Thyroid gland (tissue), 4 donors: Measurements from ENCODE around the gene FYN. TPM values are rescaled to one million over a fixed set of nuclear protein-coding genes. Genes with fewer than 3 reads are reported as not detected.
"Not testable (repeated sequence)": the region's sequence is repeated elsewhere in the genome, so short reads cannot be mapped to it uniquely, and the experiment has no call there.

Source experiments
- DNase-seq, 2 donors: peaks; one replicate each; pipeline ENCODE4 v3.0.0-alpha.2; 2019
- H3K27ac ChIP-seq, 3 donors: fragments of 200-600 bp; sonication (generic); 1 replicate in 2 of 3; 2 replicates in 1 of 3; pipeline ENCODE4 v1.5.1; 2016 to 2019; ENCODE audit warnings: mild to moderate bottlenecking in 1 of 3, moderate library complexity in 1 of 3
- H3K27me3 ChIP-seq: fragments of 200-600 bp; sonication (generic); one replicate; pipeline ENCODE4 v1.5.1; 2019
- H3K36me3 ChIP-seq, 2 donors: fragments of 200-600 bp; sonication (generic); one replicate each; pipeline ENCODE4 v1.5.1; 2016 to 2019
- H3K4me1 ChIP-seq, 2 donors: fragments of 200-600 bp; sonication (generic); one replicate each; pipeline ENCODE4 v1.5.1; 2017 to 2019
- H3K4me3 ChIP-seq, 3 donors: fragments of 200-600 bp; sonication (generic); replicated peaks in 1 of 3; 1 replicate in 2 of 3; 2 replicates in 1 of 3; pipeline ENCODE4 v1.5.1; 2016; ENCODE audit warnings: mild to moderate bottlenecking in 1 of 3
- H3K9me3 ChIP-seq: fragments of 200-600 bp; sonication (generic); one replicate; pipeline ENCODE4 v1.5.1; 2017
- POLR2A ChIP-seq, 2 donors: fragments of 450-650 bp; IDR thresholded peaks; one replicate each; pipeline ENCODE4 v1.6.1; 2017; ENCODE audit warnings: antibody characterized with exemption in 2 of 2, mild to moderate bottlenecking in 2 of 2, moderate library complexity in 1 of 2
- WGBS, 2 donors: methylation state at CpG; one replicate each; pipeline ENCODE4 v1.1.5; 2017; 5-methylcytosine and 5-hydroxymethylcytosine counted together
- intact Hi-C: fragments of 100-400 bp; cut with DNase I; formaldehyde crosslinking; loops from one replicate; pipeline ENCODE4 v1.15.1; 2023
- total RNA-seq, 4 donors: library from RNA; depleted of rRNA; stranded (reverse); fragments of >200 nt; gene quantifications; one replicate each; pipeline ENCODE4 v1.2.3, GENCODE V29; 2016
- TF ChIP-seq, protein P1 (sequence below), 6 experiments: fragments of 200-600 bp in 3 of 6; fragments of 450-650 bp in 3 of 6; sonication (generic) in 3 of 6; IDR thresholded peaks; one replicate each; pipeline ENCODE4 v1.5.1; 2016 to 2019; ENCODE audit warnings: antibody characterized with exemption in 6 of 6, mild to moderate bottlenecking in 2 of 6, inconsistent platforms in 1 of 6, moderate library complexity in 1 of 6

Gene FYN
- total RNA-seq, 4 donors from 2014 or later = 67.0 to 206 (median 95.9) TPM

GRCh38 chr6:111894272-111894671 is 21.0 kb upstream of the FYN start:
- DNase-seq = no peak
- intact Hi-C loops = no loop called here
- H3K27ac ChIP-seq = no peak overlapping the region
- WGBS, 2 donors = 69 to 96% methylated on average over 2 of the region's 2 CpGs
- H3K36me3 ChIP-seq = no peaks in the 10 kb centered on the region
- TF ChIP-seq, protein P1, sequence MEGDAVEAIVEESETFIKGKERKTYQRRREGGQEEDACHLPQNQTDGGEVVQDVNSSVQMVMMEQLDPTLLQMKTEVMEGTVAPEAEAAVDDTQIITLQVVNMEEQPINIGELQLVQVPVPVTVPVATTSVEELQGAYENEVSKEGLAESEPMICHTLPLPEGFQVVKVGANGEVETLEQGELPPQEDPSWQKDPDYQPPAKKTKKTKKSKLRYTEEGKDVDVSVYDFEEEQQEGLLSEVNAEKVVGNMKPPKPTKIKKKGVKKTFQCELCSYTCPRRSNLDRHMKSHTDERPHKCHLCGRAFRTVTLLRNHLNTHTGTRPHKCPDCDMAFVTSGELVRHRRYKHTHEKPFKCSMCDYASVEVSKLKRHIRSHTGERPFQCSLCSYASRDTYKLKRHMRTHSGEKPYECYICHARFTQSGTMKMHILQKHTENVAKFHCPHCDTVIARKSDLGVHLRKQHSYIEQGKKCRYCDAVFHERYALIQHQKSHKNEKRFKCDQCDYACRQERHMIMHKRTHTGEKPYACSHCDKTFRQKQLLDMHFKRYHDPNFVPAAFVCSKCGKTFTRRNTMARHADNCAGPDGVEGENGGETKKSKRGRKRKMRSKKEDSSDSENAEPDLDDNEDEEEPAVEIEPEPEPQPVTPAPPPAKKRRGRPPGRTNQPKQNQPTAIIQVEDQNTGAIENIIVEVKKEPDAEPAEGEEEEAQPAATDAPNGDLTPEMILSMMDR (IDR thresholded peaks at IDR 0.05) = no peak
- TF ChIP-seq POLR2A (IDR thresholded peaks at IDR 0.05) = no peak
- peaks cover 0 to 3% of the 10 kb centered on the region in 2 donors for H3K4me1 ChIP-seq
- H3K27me3 ChIP-seq = no peaks in the 10 kb centered on the region
- no peaks in the 10 kb centered on the region for H3K9me3 ChIP-seq
- H3K4me3 ChIP-seq = no peak overlapping the region

DNA sequence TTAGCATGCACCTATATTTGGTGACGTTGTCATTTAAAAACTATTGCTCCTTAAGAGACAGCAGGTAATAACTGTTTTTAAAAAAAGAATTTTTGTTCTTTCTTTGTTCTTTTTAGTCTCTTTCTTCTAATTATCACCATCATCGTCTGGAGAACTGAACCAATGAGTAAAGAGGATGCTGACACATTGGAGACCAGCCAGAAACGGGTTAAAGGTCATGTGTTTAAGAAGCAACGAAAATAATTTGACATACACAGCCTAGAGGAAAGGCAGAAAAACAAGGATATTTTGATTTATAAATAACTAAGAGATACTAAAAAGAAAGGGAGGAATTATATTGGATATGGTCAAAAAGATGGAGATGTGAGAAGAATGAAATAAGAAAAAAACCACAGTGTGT is 19.2 kb upstream of the FYN start:
- Histone ChIP-seq H3K9me3 (no peaks in the 10 kb centered on the region), H3K4me1 (peaks cover 0 to 7% of the 10 kb centered on the region in 2 donors), H3K27me3 (no peaks in the 10 kb centered on the region), H3K36me3 (no peaks in the 10 kb centered on the region), H3K27ac (no peak overlapping the region), H3K4me3 (no peak overlapping the region)
- no peak for DNase-seq
- TF ChIP-seq, protein P1 (IDR thresholded peaks at IDR 0.05) = no peak
- TF ChIP-seq POLR2A (IDR thresholded peaks at IDR 0.05) = no peak
- intact Hi-C loops = no loop called here
- 76 to 85% methylated on average over 4 of the region's 4 CpGs for WGBS, 2 donors

- TF ChIP-seq, protein P1 (IDR thresholded peaks at IDR 0.05) = no peak
- no peak for TF ChIP-seq POLR2A (IDR thresholded peaks at IDR 0.05)
- Histone ChIP-seq H3K27me3 (no peaks in the 10 kb centered on the region), H3K4me3 (no peak overlapping the region), H3K27ac (no peak overlapping the region), H3K4me1 (peaks cover 0 to 7% of the 10 kb centered on the region in 2 donors), H3K9me3 (no peaks in the 10 kb centered on the region), H3K36me3 (no peaks in the 10 kb centered on the region)
- intact Hi-C loops = no loop called here
- no peak for DNase-seq
Observed at GRCh38 chr6:111890988-111891387, 17.7 kb upstream of the FYN start.

DNA sequence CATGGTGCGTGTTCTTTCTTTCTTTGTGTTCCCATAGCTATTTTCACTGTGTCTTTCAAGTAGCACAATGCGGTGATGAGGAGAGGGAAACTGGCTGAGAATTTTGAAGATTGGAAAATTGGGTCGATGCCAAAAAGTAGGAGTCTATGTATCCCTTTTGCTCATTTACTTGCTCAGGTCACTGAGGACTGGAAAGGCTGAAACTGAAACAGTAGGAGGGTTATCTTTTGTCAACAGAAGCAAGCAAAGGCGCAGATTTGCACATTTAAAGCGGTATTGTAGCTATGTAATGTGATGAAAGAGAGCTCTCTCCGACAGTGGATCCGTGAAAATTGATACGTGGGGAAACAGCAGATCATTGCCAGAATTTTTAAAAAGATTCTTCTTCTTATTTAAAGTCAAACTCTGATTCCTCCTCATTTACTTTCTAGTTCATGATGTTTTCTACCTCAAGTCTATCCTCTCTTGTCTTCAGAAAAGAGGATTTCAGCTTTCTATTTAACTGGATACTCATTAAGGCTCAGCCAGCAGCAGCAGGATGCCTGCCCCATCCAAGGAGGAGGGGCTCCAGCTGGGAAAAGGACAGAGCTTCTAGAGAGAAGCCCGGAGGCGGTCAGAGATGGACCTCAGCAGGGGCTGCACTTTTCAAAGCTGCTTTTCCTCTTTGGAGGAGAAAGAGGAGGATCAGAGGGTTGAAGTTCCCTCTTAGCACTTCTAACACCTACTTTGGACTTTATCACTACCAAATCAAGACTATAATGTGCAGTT is 15.9 kb upstream of the FYN start:
- intact Hi-C loops = no loop called here
- no peak overlapping the region for H3K27ac ChIP-seq

GRCh38 chr6:111886793-111887192 is 13.5 kb upstream of the FYN start:
- H3K27me3 ChIP-seq, intact Hi-C loops, H3K4me1 ChIP-seq, H3K9me3 ChIP-seq, H3K27ac ChIP-seq, H3K4me3 ChIP-seq, DNase-seq, H3K36me3 ChIP-seq: not testable (repeated sequence)
- WGBS, 2 donors = 95 to 98% methylated on average over 2 of the region's 2 CpGs

More for the DNA sequence above, 15.9 kb upstream of the FYN start:
- WGBS, 2 donors = 36 to 41% methylated on average over 10 of the region's 10 CpGs
- DNase-seq = peak; percentile 4 to 5
- no peak for TF ChIP-seq POLR2A (IDR thresholded peaks at IDR 0.05)
- TF ChIP-seq, protein P1 (IDR thresholded peaks at IDR 0.05) = no peak
- Histone ChIP-seq H3K36me3 (no peaks in the 10 kb centered on the region), H3K4me1 (peaks cover 0 to 7% of the 10 kb centered on the region in 2 donors), H3K9me3 (no peaks in the 10 kb centered on the region), H3K27me3 (no peaks in the 10 kb centered on the region), H3K4me3 (no peak overlapping the region)
